HepG2 (cell line): ENCODE measurements around the gene CAMKV. TPM values are rescaled to one million over a fixed set of nuclear protein-coding genes. Genes with fewer than 3 reads are reported as not detected.

Experiments used
- AKAP8 ChIP-seq: sonication (generic); formaldehyde crosslinking; IDR thresholded peaks from 2 replicates; pipeline ENCODE4 v1.5.1; 2020; ENCODE audit warnings: mild to moderate bottlenecking, missing genetic modification reagents
- BHLHE40 ChIP-seq: IDR thresholded peaks from 2 replicates; pipeline ENCODE4 v1.6.1; 2011; ENCODE audit warnings: low read length, improper control_type of control experiment
- CSRNP1 ChIP-seq: sonication (generic); formaldehyde crosslinking; IDR thresholded peaks from 2 replicates; pipeline ENCODE4 v1.8.1; 2023; ENCODE audit warnings: mild to moderate bottlenecking, missing genetic modification reagents
- DNMT3B ChIP-seq: conservative IDR thresholded peaks from 2 replicates; pipeline ENCODE4 v1.6.1; 2016; ENCODE audit warnings: missing biosample characterization, control low read depth
- HIVEP1 ChIP-seq: sonication (generic); formaldehyde crosslinking; IDR thresholded peaks from 2 replicates; pipeline ENCODE4 v1.4.0; 2020; ENCODE audit warnings: mild to moderate bottlenecking, missing genetic modification reagents
- HOXA9 ChIP-seq: sonication (generic); formaldehyde crosslinking; IDR thresholded peaks from 2 replicates; pipeline ENCODE4 v1.8.1; 2022; ENCODE audit warnings: missing genetic modification reagents, mild to moderate bottlenecking, moderate library complexity, borderline replicate concordance
- KLF15 ChIP-seq: sonication (generic); formaldehyde crosslinking; IDR thresholded peaks from 2 replicates; pipeline ENCODE4 v1.8.1; 2023; ENCODE audit warnings: borderline replicate concordance, mild to moderate bottlenecking, inconsistent platforms, missing genetic modification reagents, mixed read lengths
- MAFG ChIP-seq: sonication (generic); formaldehyde crosslinking; IDR thresholded peaks from 2 replicates; pipeline ENCODE4 v1.5.1; 2020; ENCODE audit warnings: mild to moderate bottlenecking, missing genetic modification reagents
- MLX ChIP-seq: IDR thresholded peaks from 2 replicates; pipeline ENCODE4 v1.6.1; 2016
- NPAS2 ChIP-seq: sonication (generic); formaldehyde crosslinking; IDR thresholded peaks from 2 replicates; pipeline ENCODE4 v1.8.0; 2022; ENCODE audit warnings: mild to moderate bottlenecking, missing genetic modification reagents, borderline replicate concordance
- RBM39 ChIP-seq: fragments of 200-400 bp; formaldehyde crosslinking; IDR thresholded peaks from one replicate; pipeline ENCODE4 v1.6.1; 2018; ENCODE audit warnings: antibody characterized with exemption, mild to moderate bottlenecking, low read depth, low read length; ENCODE audit not compliant: poor library complexity, severe bottlenecking
- SMAD3 ChIP-seq: sonication (generic); formaldehyde crosslinking; IDR thresholded peaks from 2 replicates; pipeline ENCODE4 v1.4.0; 2020; ENCODE audit warnings: missing genetic modification reagents
- SOX6 ChIP-seq, 2 experiments: fragments of 450-650 bp in 1 of 2; sonication (generic) in 1 of 2; formaldehyde crosslinking in 1 of 2; IDR thresholded peaks; 2 replicates each; pipeline versions ENCODE4 v1.4.0 to v1.6.1; 2017 to 2020; ENCODE audit warnings: antibody characterized with exemption in 1 of 2, mild to moderate bottlenecking in 1 of 2, missing genetic modification reagents in 1 of 2
- WIZ ChIP-seq: sonication (generic); formaldehyde crosslinking; IDR thresholded peaks from 2 replicates; pipeline ENCODE4 v1.5.1; 2020; ENCODE audit warnings: mild to moderate bottlenecking, missing genetic modification reagents
- ZBTB49 ChIP-seq: sonication (generic); formaldehyde crosslinking; IDR thresholded peaks from 2 replicates; pipeline ENCODE4 v1.4.0; 2020; ENCODE audit warnings: missing genetic modification reagents, borderline replicate concordance
- ZFYVE20 ChIP-seq: sonication (generic); formaldehyde crosslinking; IDR thresholded peaks from 2 replicates; pipeline ENCODE4 v1.8.0; 2023; ENCODE audit warnings: low read depth, mild to moderate bottlenecking, moderate library complexity, missing genetic modification reagents, borderline replicate concordance
- ZNF264 ChIP-seq: sonication (generic); formaldehyde crosslinking; IDR thresholded peaks from 2 replicates; pipeline ENCODE4 v1.4.0; 2020; ENCODE audit warnings: missing genetic modification reagents
- ZNF292 ChIP-seq: sonication (generic); formaldehyde crosslinking; IDR thresholded peaks from 2 replicates; pipeline ENCODE4 v1.8.1; 2022; ENCODE audit warnings: mild to moderate bottlenecking, low read depth, missing genetic modification reagents, borderline replicate concordance
- ZNF546 ChIP-seq: sonication (generic); formaldehyde crosslinking; conservative IDR thresholded peaks from 2 replicates; pipeline ENCODE4 v1.8.1; 2023; ENCODE audit warnings: mild to moderate bottlenecking, missing genetic modification reagents
- ZNF549 ChIP-seq: sonication (generic); formaldehyde crosslinking; IDR thresholded peaks from 2 replicates; pipeline ENCODE4 v1.5.0; 2020; ENCODE audit warnings: missing genetic modification reagents
- ZNF558 ChIP-seq: sonication (generic); formaldehyde crosslinking; IDR thresholded peaks from 2 replicates; pipeline ENCODE4 v1.9.0; 2022; ENCODE audit warnings: mild to moderate bottlenecking, missing genetic modification reagents, borderline replicate concordance
- ZNF607 ChIP-seq: sonication (generic); formaldehyde crosslinking; IDR thresholded peaks from 2 replicates; pipeline ENCODE4 v1.5.1; 2020; ENCODE audit warnings: missing genetic modification reagents, mild to moderate bottlenecking, borderline replicate concordance
- polyA plus RNA-seq, 8 experiments: library from polyadenylated mRNA; depleted of rRNA in 3 of 8; stranded (reverse) in 7 of 8; unstranded in 1 of 8; fragments of >200 nt; fragmentation: Illumina TruSeq in 4 of 8; extraction: Trizol in 4 of 8; gene quantifications; 2 replicates each; pipeline versions ENCODE4 v1.2.1 to v1.2.3, GENCODE V29; 2011 to 2016; ENCODE audit warnings: low read depth in 4 of 8, missing spikeins in 1 of 8, mixed read lengths in 1 of 8; ENCODE audit not compliant: insufficient read depth in 1 of 8
- total RNA-seq, 5 experiments: library from RNA; depleted of rRNA; stranded (reverse); fragments of >200 nt; fragmentation: Illumina TruSeq; extraction: Trizol; gene quantifications; 2 replicates each; pipeline ENCODE4 v1.2.3, GENCODE V29; 2016; ENCODE audit warnings: low read depth in 1 of 5
- TF ChIP-seq, protein P1 (sequence below): sonication (generic); formaldehyde crosslinking; IDR thresholded peaks from 2 replicates; pipeline ENCODE4; 2020; ENCODE audit warnings: missing genetic modification reagents, mild to moderate bottlenecking, borderline replicate concordance

The CAMKV gene
- total and polyA plus RNA-seq, 2 of the 13 experiments (the other 11 are each of a cell fraction or from before 2014, with no cell fraction given), result 0.13 to 0.15 TPM

- TF ChIP-seq SOX6 (IDR thresholded peaks at IDR 0.05), result no peak
- TF ChIP-seq SOX6 (CRISPR knock-in tag; IDR thresholded peaks at IDR 0.05), result no peak
- TF ChIP-seq DNMT3B (CRISPR knock-in tag), result no peak
- no peak for TF ChIP-seq WIZ (CRISPR knock-in tag)
- TF ChIP-seq ZNF264 (CRISPR knock-in tag), result no peak
- no peak for TF ChIP-seq ZNF292 (CRISPR knock-in tag)
- no peak for TF ChIP-seq RBM39
- no peak for TF ChIP-seq ZNF607 (CRISPR knock-in tag)
- no peak for TF ChIP-seq SMAD3
- no peak for TF ChIP-seq KLF15 (CRISPR knock-in tag)
- no peak for TF ChIP-seq AKAP8 (CRISPR knock-in tag)
- no peak for TF ChIP-seq MAFG
- TF ChIP-seq ZNF558 (CRISPR knock-in tag), result no peak
- TF ChIP-seq ZBTB49, result no peak
- TF ChIP-seq NPAS2 (CRISPR knock-in tag), result no peak
- TF ChIP-seq CSRNP1, result no peak
- TF ChIP-seq BHLHE40, result peak; percentile 93
- TF ChIP-seq HIVEP1 (CRISPR knock-in tag), result no peak
- no peak for TF ChIP-seq ZNF546 (CRISPR knock-in tag)
- 0 out of 2 replicates have a peak, but pooled peaks have one; percentile 34 for TF ChIP-seq MLX (CRISPR knock-in tag)
- TF ChIP-seq ZNF549, result no peak
- no peak for TF ChIP-seq ZFYVE20 (CRISPR knock-in tag)
- TF ChIP-seq HOXA9 (CRISPR knock-in tag), result no peak
- TF ChIP-seq, protein P1, sequence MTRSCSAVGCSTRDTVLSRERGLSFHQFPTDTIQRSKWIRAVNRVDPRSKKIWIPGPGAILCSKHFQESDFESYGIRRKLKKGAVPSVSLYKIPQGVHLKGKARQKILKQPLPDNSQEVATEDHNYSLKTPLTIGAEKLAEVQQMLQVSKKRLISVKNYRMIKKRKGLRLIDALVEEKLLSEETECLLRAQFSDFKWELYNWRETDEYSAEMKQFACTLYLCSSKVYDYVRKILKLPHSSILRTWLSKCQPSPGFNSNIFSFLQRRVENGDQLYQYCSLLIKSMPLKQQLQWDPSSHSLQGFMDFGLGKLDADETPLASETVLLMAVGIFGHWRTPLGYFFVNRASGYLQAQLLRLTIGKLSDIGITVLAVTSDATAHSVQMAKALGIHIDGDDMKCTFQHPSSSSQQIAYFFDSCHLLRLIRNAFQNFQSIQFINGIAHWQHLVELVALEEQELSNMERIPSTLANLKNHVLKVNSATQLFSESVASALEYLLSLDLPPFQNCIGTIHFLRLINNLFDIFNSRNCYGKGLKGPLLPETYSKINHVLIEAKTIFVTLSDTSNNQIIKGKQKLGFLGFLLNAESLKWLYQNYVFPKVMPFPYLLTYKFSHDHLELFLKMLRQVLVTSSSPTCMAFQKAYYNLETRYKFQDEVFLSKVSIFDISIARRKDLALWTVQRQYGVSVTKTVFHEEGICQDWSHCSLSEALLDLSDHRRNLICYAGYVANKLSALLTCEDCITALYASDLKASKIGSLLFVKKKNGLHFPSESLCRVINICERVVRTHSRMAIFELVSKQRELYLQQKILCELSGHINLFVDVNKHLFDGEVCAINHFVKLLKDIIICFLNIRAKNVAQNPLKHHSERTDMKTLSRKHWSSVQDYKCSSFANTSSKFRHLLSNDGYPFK, result no peak
Observed at GRCh38 chr3:49871531-49872153, 1.9 kb upstream of the CAMKV start (continued).
